B cell (primary cell): ENCODE measurements around the gene REPS2. TPM values are rescaled to one million over a fixed set of nuclear protein-coding genes. Genes with fewer than 3 reads are reported as not detected.

Experiments
- ATAC-seq: fragments of 200-7000 bp; cut with Tn5 transposase; one replicate; pipeline ENCODE4 v1.10.0; 2021; ENCODE audit warnings: low read depth, mild to moderate bottlenecking, moderate number of reproducible peaks, moderate library complexity
- CTCF ChIA-PET: fragments of 350-600 bp; sonication (Branson Sonifier 250); formaldehyde crosslinking; loops from one replicate; lab custom pipeline; 2021; ENCODE audit warnings: antibody characterized with exemption, inconsistent platforms; lab: Charles Lee
- POLR2A ChIA-PET: fragments of 350-600 bp; sonication (Branson Sonifier 250); formaldehyde crosslinking; loops from one replicate; lab custom pipeline; 2021; ENCODE audit warnings: antibody characterized with exemption; lab: Charles Lee
- DNase-seq: peaks from one replicate; pipeline ENCODE4 v3.0.0; 2013
- H2AFZ ChIP-seq: 2 replicates; pipeline ENCODE4 v1.6.1; 2012; ENCODE audit warnings: mild to moderate bottlenecking, low read depth, low read length; ENCODE audit not compliant: insufficient read depth, poor library complexity, severe bottlenecking
- H3K27ac ChIP-seq, 2 donors: 1 replicate in 1 of 2; 2 replicates in 1 of 2; pipeline ENCODE4 v1.5.1; 2012 to 2013; ENCODE audit warnings: low read length in 2 of 2, mild to moderate bottlenecking in 2 of 2, moderate library complexity in 1 of 2
- H3K27me3 ChIP-seq, 4 experiments: fragments of 200-600 bp in 1 of 4; sonication (generic) in 1 of 4; replicated peaks in 1 of 4; 1 replicate in 2 of 4; 2 replicates in 2 of 4; pipeline versions ENCODE4 v1.6.1 to v1.7.0; 2013 to 2016; ENCODE audit warnings: low read length in 3 of 4, mild to moderate bottlenecking in 2 of 4, mixed read lengths in 1 of 4, moderate library complexity in 1 of 4; ENCODE audit not compliant: insufficient read depth in 4 of 4, control insufficient read depth in 3 of 4; ENCODE audit errors: control extremely low read depth in 1 of 4
- H3K36me3 ChIP-seq, 2 experiments: replicated peaks in 1 of 2; 1 replicate in 1 of 2; 2 replicates in 1 of 2; pipeline versions ENCODE4 v1.6.1 to v1.7.1; 2013; ENCODE audit warnings: low read length in 1 of 2; ENCODE audit not compliant: insufficient read depth in 2 of 2, control insufficient read depth in 1 of 2; ENCODE audit errors: control extremely low read depth in 1 of 2, extremely low read depth in 1 of 2
- H3K4me1 ChIP-seq, 2 donors: fragments of 200-600 bp in 1 of 2; sonication (generic) in 1 of 2; 1 replicate in 1 of 2; 2 replicates in 1 of 2; pipeline versions ENCODE4 v1.5.1 to v1.6.1; 2013 to 2017; ENCODE audit warnings: low read length in 2 of 2; ENCODE audit not compliant: control insufficient read depth in 2 of 2, insufficient read depth in 2 of 2
- H3K4me2 ChIP-seq: replicated peaks from 2 replicates; pipeline ENCODE3; 2012; ENCODE audit warnings: mild to moderate bottlenecking, low read depth, low read length; ENCODE audit not compliant: poor library complexity, severe bottlenecking
- H3K4me3 ChIP-seq, 5 experiments: fragments of 200-600 bp in 1 of 5; sonication (generic) in 1 of 5; 1 replicate in 3 of 5; 2 replicates in 2 of 5; pipeline versions ENCODE4 v1.5.1 to v1.7.0; 2011 to 2016; ENCODE audit warnings: low read length in 4 of 5, mild to moderate bottlenecking in 4 of 5, low read depth in 2 of 5, control low read depth in 1 of 5, moderate library complexity in 1 of 5; ENCODE audit not compliant: insufficient read depth in 1 of 5; ENCODE audit errors: control extremely low read depth in 1 of 5, extremely low read depth in 1 of 5
- H3K79me2 ChIP-seq: fragments of 200-600 bp; sonication (generic); one replicate; pipeline ENCODE4 v1.6.0; 2016; ENCODE audit warnings: low read length; ENCODE audit not compliant: control insufficient read depth, insufficient read depth
- H3K9ac ChIP-seq: fragments of 200-600 bp; sonication (generic); 2 replicates; pipeline ENCODE4 v1.6.1; 2017; ENCODE audit warnings: mild to moderate bottlenecking, low read length, moderate library complexity
- H3K9me3 ChIP-seq, 3 donors: one replicate each; pipeline versions ENCODE4 v1.6.1 to v1.7.1; 2013; ENCODE audit warnings: low read length in 2 of 3; ENCODE audit not compliant: control insufficient read depth in 2 of 3, insufficient read depth in 1 of 3; ENCODE audit errors: control extremely low read depth in 1 of 3
- H4K20me1 ChIP-seq: 2 replicates; pipeline ENCODE4 v1.6.0; 2012; ENCODE audit warnings: mild to moderate bottlenecking, low read length; ENCODE audit not compliant: insufficient read depth, control insufficient read depth, poor library complexity, severe bottlenecking
- H3K27ac Mint-ChIP-seq: one replicate; pipeline ENCODE4 v1.8.0; 2021; ENCODE audit warnings: mixed read lengths
- H3K27me3 Mint-ChIP-seq: one replicate; pipeline ENCODE4 v1.8.0; 2021; ENCODE audit warnings: mixed read lengths
- H3K4me1 Mint-ChIP-seq: one replicate; pipeline ENCODE4 v1.8.0; 2021; ENCODE audit warnings: mixed read lengths
- H3K4me3 Mint-ChIP-seq: one replicate; pipeline ENCODE4 v1.8.0; 2021; ENCODE audit warnings: mixed read lengths
- H3K9me3 Mint-ChIP-seq: one replicate; pipeline ENCODE4 v1.8.0; 2022; ENCODE audit warnings: mixed read lengths; ENCODE audit not compliant: insufficient read depth
- CTCF ChIP-seq: fragments of 200-600 bp; IDR thresholded peaks from one replicate; pipeline ENCODE4 v1.8.0; 2022; ENCODE audit warnings: antibody characterized with exemption, mild to moderate bottlenecking
- EZH2 ChIP-seq: IDR thresholded peaks from 2 replicates; pipeline ENCODE4 v1.6.1; 2012; ENCODE audit warnings: borderline replicate concordance, low read depth, mild to moderate bottlenecking, moderate library complexity, low read length; ENCODE audit not compliant: insufficient read depth, poor library complexity, severe bottlenecking
- WGBS: methylation state at CpG from one replicate; pipeline ENCODE4 v1.1.5; 2013; ENCODE audit warnings: missing lambda C conversion rate; ENCODE audit not compliant: insufficient coverage; 5-methylcytosine and 5-hydroxymethylcytosine counted together
- intact Hi-C: fragments of 100-400 bp; cut with micrococcal nuclease; formaldehyde crosslinking; loops from one replicate; pipeline ENCODE4 v1.10.0; 2022
- polyA plus RNA-seq: library from polyadenylated mRNA; depleted of rRNA; stranded (reverse); fragments of >200 nt; gene quantifications from 2 replicates; pipeline ENCODE4 v1.2.3, GENCODE V29; 2012
- total RNA-seq, 2 donors: library from RNA; stranded (reverse); fragments of 120-200 nt in 1 of 2; gene quantifications; 1 replicate in 1 of 2; 2 replicates in 1 of 2; pipeline versions ENCODE4 v1.2.3 to v1.2.4, GENCODE V29; 2013 to 2022

Gene REPS2
- total and polyA plus RNA-seq, 2 donors (not counting 1 experiment from before 2014, with no cell fraction given): 1.1 to 4.9 TPM

- POLR2A ChIA-PET: no interaction called here
- H3K9ac ChIP-seq: no peak overlapping the region
- H4K20me1 ChIP-seq: no peaks in the 10 kb centered on the region
- Mint-ChIP-seq H3K27ac (no peak overlapping the region), H3K27me3 (no peaks in the 10 kb centered on the region), H3K9me3 (peaks cover 2% of the 10 kb centered on the region), H3K4me1 (peaks cover 7% of the 10 kb centered on the region), H3K4me3 (no peak overlapping the region)
- intact Hi-C loops: no loop called here
- CTCF ChIA-PET: no interaction called here
- no peaks in the 10 kb centered on the region for H3K9me3 ChIP-seq
- H3K36me3 ChIP-seq: no peaks in the 10 kb centered on the region
- TF ChIP-seq CTCF (no peak), EZH2 (no peak)
- H3K4me2 ChIP-seq: no peak overlapping the region
- H3K27ac ChIP-seq: no peak overlapping the region
- no peaks in the 10 kb centered on the region for H3K79me2 ChIP-seq
- no peaks in the 10 kb centered on the region for H3K4me1 ChIP-seq
- H3K4me3 ChIP-seq: no peak overlapping the region
- DNase-seq (no peak), ATAC-seq (no peak)
- no peaks in the 10 kb centered on the region for H3K27me3 ChIP-seq
- H2AFZ ChIP-seq: no peak overlapping the region
These were observed 52.8 kb downstream of the REPS2 start for GRCh38 chrX:16999275-16999674.

DNA sequence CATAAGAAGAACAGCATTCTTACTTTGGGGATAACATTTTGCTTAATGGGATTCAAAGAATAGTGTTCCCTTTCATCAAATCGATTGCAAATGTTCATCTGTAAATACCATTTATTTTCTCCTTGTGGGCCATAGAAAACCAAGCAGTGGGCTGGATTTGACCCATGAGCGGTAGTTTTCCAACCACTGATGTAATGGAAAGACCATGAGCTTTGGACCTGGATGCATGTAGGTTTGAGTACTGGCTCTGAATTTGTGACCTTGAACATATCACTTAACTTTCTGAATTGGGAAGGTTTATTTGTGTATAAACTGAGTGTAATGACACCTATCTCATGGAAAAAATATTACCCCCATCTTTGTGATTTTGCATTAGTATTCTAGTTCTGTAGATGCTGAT is 54.3 kb downstream of the REPS2 start:
- Mint-ChIP-seq H3K4me3 (no peak overlapping the region), H3K27ac (no peak overlapping the region), H3K27me3 (no peaks in the 10 kb centered on the region), H3K9me3 (peaks cover 2% of the 10 kb centered on the region), H3K4me1 (peaks cover 7% of the 10 kb centered on the region)
- Histone ChIP-seq H3K9me3 (no peaks in the 10 kb centered on the region), H3K4me3 (no peak overlapping the region), H3K4me2 (no peak overlapping the region), H3K9ac (no peak overlapping the region), H2AFZ (no peak overlapping the region), H3K36me3 (no peaks in the 10 kb centered on the region), H3K27me3 (no peaks in the 10 kb centered on the region), H3K4me1 (no peaks in the 10 kb centered on the region), H3K27ac (no peak overlapping the region), H3K79me2 (no peaks in the 10 kb centered on the region), H4K20me1 (no peaks in the 10 kb centered on the region)
- POLR2A ChIA-PET: no interaction called here
- ATAC-seq (no peak), DNase-seq (no peak)
- intact Hi-C loops: no loop called here
- CTCF ChIA-PET: no interaction called here
- WGBS: no CpG with 5 or more reads among the region's 2 CpGs
- TF ChIP-seq EZH2 (no peak), CTCF (no peak)
